ENCODE results near the gene PRDM16.

The PRDM16 gene

DNA sequence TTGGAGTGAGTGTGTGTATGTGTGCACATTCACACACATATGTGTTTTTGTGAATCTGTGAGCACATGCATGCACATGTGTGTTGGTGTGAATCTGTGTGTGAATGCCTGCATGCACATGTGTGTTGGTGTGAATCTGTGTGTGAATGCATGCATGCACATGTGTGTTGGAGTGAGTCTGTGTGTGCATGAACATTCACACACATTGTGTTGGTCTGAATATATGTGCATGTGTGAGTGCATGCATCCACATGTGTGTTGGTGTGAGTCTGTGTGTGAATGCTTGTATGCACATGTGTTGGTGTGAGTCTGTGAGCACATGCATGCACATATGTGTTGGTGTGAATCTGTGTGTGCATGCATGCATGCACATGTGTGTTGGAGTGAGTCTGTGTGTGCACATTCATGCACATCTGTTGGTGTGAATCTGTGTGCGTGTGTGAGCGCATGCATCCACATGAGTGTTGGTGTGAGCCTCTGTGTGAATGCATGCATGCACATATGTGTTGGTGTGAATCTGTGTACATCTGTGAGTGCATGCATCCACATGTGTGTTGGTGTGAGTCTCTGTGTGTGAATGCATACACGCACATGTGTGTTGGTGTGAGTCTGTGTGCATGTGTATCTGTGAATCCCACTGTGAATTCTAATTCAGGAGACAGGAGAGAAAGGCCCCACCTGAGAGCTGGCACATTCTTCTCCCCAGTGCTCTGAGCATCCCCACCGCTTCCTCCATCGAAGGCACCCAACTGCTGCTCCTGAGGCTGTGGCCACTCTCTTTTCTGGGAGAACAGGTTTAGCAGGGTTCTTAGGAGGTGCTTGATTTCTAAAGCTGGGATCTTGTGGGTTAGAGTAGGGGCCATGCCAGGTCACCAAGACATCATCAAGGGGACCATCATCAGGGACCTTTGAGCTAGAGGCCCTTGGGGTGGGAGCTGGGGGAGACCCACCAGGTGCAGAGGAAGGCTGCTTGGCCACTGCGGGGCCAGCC is 267.9 kb downstream of the PRDM16 start:
- Histone ChIP-seq H2AFZ (ENCODE audit: low read length) (no peak overlapping the region), H3K79me2 (ENCODE audit: low read length) (no peaks in the 10 kb centered on the region), H3K36me3 (replicated peaks; ENCODE audit: insufficient read depth, low read length) (no peaks in the 10 kb centered on the region), H4K20me1 (ENCODE audit: insufficient read depth, low read length) (no peaks in the 10 kb centered on the region), H3K27ac (ENCODE audit: low read length) (no peak overlapping the region), H3K4me1 (ENCODE audit: low read length) (no peaks in the 10 kb centered on the region), H3K27me3 (replicated peaks; ENCODE audit: insufficient read depth, low read length) (peaks cover 80% of the 10 kb centered on the region), H3K4me2 (ENCODE audit: low read depth, low read length) (no peak overlapping the region), H3K9me2 (replicated peaks; ENCODE audit: insufficient read depth, low read length) (no peaks in the 10 kb centered on the region), H3K4me3 (ENCODE audit: low read length) (no peak overlapping the region), H3K9ac (ENCODE audit: low read length) (no peak overlapping the region), H3K9me3 (replicated peaks; ENCODE audit: insufficient read depth, low read length) (no peaks in the 10 kb centered on the region), H3F3A (ENCODE audit: insufficient read depth, low read length) (no peaks in the 10 kb centered on the region)
- DNase-seq = no peak
- no peak for TF ChIP-seq EZH2 (optimal IDR thresholded peaks at IDR 0.05; ENCODE audit: low read depth, low read length)
- TF ChIP-seq EZH2phosphoT487 (IDR thresholded peaks at IDR 0.05; ENCODE audit: low read length) = no peak
- TF ChIP-seq, protein P1, sequence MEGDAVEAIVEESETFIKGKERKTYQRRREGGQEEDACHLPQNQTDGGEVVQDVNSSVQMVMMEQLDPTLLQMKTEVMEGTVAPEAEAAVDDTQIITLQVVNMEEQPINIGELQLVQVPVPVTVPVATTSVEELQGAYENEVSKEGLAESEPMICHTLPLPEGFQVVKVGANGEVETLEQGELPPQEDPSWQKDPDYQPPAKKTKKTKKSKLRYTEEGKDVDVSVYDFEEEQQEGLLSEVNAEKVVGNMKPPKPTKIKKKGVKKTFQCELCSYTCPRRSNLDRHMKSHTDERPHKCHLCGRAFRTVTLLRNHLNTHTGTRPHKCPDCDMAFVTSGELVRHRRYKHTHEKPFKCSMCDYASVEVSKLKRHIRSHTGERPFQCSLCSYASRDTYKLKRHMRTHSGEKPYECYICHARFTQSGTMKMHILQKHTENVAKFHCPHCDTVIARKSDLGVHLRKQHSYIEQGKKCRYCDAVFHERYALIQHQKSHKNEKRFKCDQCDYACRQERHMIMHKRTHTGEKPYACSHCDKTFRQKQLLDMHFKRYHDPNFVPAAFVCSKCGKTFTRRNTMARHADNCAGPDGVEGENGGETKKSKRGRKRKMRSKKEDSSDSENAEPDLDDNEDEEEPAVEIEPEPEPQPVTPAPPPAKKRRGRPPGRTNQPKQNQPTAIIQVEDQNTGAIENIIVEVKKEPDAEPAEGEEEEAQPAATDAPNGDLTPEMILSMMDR (IDR thresholded peaks at IDR 0.05; ENCODE audit: low read length) = no peak

DNA sequence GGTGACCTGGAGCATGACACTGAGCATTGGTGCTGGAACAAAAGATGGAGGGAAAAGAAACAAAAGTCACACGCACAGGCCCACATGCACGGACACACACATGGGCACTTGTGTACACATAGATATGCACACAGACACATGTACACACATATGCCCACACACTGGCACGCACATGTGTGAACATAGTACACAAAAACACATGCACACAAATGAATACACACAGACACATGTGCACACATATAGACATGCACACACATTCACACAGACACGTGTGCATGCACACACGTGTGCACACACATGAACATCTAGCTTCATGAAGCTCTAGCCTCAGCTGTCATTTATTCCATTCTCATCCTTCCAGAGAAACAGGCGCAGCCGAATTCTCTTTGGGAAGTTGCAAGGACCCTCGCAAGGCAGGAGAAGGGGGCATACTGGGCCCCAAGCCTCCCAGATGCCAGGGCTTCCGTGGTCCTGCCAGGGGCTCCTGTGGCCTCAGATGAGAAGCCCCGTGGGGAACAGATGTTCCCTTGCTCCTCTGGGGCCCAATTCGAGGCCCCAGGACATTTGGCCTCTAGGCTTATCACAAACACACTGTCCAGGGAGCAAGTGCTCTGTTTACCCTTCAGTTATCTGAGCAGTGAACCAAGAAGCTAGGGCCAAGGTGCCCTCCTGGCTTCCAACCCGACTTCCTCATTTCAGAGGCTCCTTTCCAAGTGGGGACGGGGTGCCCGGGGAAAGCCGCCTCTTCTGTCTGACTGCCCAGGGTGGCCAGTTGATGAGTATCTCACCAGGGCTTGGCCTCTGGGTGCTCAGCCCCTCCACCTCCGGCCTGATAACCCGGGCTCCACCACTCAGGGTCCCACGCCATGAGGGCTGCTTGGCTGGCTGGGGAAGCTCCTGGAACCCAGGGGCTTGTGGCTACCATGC is 269.1 kb downstream of the PRDM16 start:
- Histone ChIP-seq H3K27me3 (replicated peaks; ENCODE audit: insufficient read depth, low read length) (peaks cover 80% of the 10 kb centered on the region), H3K36me3 (replicated peaks; ENCODE audit: insufficient read depth, low read length) (no peaks in the 10 kb centered on the region), H3K9me3 (replicated peaks; ENCODE audit: insufficient read depth, low read length) (no peaks in the 10 kb centered on the region), H2AFZ (ENCODE audit: low read length) (no peak overlapping the region), H3K79me2 (ENCODE audit: low read length) (no peaks in the 10 kb centered on the region), H4K20me1 (ENCODE audit: insufficient read depth, low read length) (no peaks in the 10 kb centered on the region), H3K27ac (ENCODE audit: low read length) (no peak overlapping the region), H3K4me3 (ENCODE audit: low read length) (no peak overlapping the region), H3K9me2 (replicated peaks; ENCODE audit: insufficient read depth, low read length) (no peaks in the 10 kb centered on the region), H3K4me2 (ENCODE audit: low read depth, low read length) (no peak overlapping the region), H3K9ac (ENCODE audit: low read length) (no peak overlapping the region), H3F3A (ENCODE audit: insufficient read depth, low read length) (no peaks in the 10 kb centered on the region), H3K4me1 (ENCODE audit: low read length) (no peaks in the 10 kb centered on the region)
- DNase-seq = no peak
- TF ChIP-seq EZH2phosphoT487 (IDR thresholded peaks at IDR 0.05; ENCODE audit: low read length) = no peak
- no peak for TF ChIP-seq EZH2 (optimal IDR thresholded peaks at IDR 0.05; ENCODE audit: low read depth, low read length)

DNA sequence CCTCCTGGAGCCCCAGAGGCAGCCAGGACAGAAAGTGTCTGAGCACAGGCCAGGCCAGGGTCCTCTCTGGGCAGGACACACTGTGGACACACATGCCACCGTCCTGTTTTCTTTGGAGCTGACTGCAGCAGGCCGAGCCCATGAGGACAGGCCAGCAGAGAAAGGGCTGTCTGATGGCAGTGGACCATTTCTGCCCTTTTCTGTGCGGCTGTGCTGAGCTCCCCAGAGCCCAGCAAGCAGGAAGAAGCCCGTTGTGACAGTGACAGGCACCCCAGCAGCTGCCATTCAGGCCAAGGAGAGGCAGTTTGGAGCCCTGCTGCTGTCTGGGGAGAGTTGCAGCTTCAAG is 269.7 kb downstream of the PRDM16 start:
- Histone ChIP-seq H3K9me3 (replicated peaks; ENCODE audit: insufficient read depth, low read length) (no peaks in the 10 kb centered on the region), H3K4me3 (ENCODE audit: low read length) (no peak overlapping the region), H3K79me2 (ENCODE audit: low read length) (no peaks in the 10 kb centered on the region), H3K27me3 (replicated peaks; ENCODE audit: insufficient read depth, low read length) (peaks cover 82% of the 10 kb centered on the region), H3K9ac (ENCODE audit: low read length) (no peak overlapping the region), H3K36me3 (replicated peaks; ENCODE audit: insufficient read depth, low read length) (no peaks in the 10 kb centered on the region), H3K4me1 (ENCODE audit: low read length) (no peaks in the 10 kb centered on the region), H2AFZ (ENCODE audit: low read length) (no peak overlapping the region), H4K20me1 (ENCODE audit: insufficient read depth, low read length) (no peaks in the 10 kb centered on the region), H3K9me2 (replicated peaks; ENCODE audit: insufficient read depth, low read length) (no peaks in the 10 kb centered on the region), H3K4me2 (ENCODE audit: low read depth, low read length) (no peak overlapping the region), H3F3A (ENCODE audit: insufficient read depth, low read length) (no peaks in the 10 kb centered on the region), H3K27ac (ENCODE audit: low read length) (no peak overlapping the region)
- DNase-seq = no peak
- TF ChIP-seq, protein P1 (IDR thresholded peaks at IDR 0.05; ENCODE audit: low read length) = no peak
- TF ChIP-seq EZH2 (optimal IDR thresholded peaks at IDR 0.05; ENCODE audit: low read depth, low read length) (no peak), EZH2phosphoT487 (IDR thresholded peaks at IDR 0.05; ENCODE audit: low read length) (no peak)
